Muscle of back (tissue), 11 donors: Measurements from ENCODE around the gene RSF1. TPM values are rescaled to one million over a fixed set of nuclear protein-coding genes. Genes with fewer than 3 reads are reported as not detected.

Source experiments
- DNase-seq, 3 donors: peaks; one replicate each; pipeline versions ENCODE4 v3.0.0 to v3.0.0-alpha.2; 2013
- polyA plus RNA-seq, 10 donors: library from polyadenylated mRNA; unstranded; fragments of 120-200 nt; gene quantifications; one replicate each; pipeline ENCODE4 v1.2.1, GENCODE V29; 2013; ENCODE audit not compliant: insufficient read length in 10 of 10

The RSF1 gene
- polyA plus RNA-seq, 10 donors = 31.6 to 47.7 (median 36.9) TPM

GRCh38 chr11:77815459-77815858 lies 5.1 kb downstream of the RSF1 start:
- no peak for DNase-seq

- DNase-seq = no peak
Observed at GRCh38 chr11:77814848-77815247, 5.7 kb downstream of the RSF1 start.

- DNase-seq = no peak
Observed at GRCh38 chr11:77813256-77813655, 7.3 kb downstream of the RSF1 start.

GRCh38 chr11:77806993-77807392 lies 13.5 kb downstream of the RSF1 start:
- no peak for DNase-seq

DNA sequence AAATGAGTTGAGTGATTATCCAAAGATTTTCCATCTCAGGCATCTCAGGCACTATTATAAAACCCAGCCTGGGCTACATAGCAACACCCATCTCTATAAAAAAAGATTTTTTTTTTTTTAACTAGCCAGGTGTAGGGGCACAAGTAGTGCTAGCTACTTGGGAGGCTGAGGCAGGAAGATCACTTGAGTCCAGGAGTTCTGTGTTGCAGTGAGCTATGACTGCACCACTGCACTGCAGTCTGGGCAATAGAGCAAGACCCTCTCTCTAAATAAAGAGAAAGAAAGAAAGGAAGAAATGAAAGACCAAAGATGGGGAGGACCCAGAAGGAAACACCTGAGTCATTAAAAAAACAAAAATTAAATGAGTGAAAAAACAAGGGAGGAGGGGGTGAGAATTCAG lies 14.1 kb downstream of the RSF1 start:
- DNase-seq = no peak

GRCh38 chr11:77801477-77801876 lies 19.0 kb downstream of the RSF1 start:
- DNase-seq = no peak

DNA sequence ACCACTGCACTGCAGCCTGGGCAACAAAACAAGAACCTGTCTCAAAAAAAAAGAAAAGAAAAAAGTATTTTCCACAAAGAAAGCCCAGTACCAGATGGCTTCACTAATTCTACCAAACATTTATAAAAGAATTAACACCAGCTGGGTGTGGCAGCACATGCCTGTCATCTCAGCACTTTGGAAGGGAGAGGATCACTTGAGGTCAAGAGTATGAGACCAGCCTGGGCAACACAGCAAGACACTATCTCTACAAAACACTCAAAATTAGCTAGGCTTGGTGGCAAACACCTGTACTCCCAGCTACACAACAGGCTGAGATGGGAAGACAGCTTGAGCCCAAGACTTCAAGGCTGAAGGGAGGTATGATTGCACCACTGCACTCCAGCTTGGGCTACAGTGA lies 20.1 kb downstream of the RSF1 start:
- no peak for DNase-seq

- DNase-seq = no peak
Observed at GRCh38 chr11:77799338-77799737, 21.2 kb downstream of the RSF1 start.

GRCh38 chr11:77793972-77794371 lies 26.6 kb downstream of the RSF1 start:
- DNase-seq = no peak

DNA sequence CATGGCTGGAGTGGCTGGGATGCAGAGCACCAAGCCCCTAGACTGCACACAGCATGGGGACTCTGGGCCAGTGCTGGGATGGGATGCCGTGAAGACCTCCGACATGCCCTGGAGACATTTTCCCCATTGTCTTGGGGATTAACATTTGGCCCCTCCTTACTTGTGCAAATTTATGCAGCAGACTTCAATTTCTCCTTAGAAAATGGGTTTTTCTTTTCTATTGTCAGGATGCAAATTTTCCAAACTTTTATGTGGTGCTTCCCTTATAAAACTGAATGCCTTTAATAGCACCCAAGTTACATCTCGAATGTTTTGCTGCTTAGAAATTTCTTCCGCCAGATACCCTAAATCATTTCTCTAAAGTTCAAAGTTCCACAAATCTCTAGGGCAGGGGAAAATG lies 29.2 kb downstream of the RSF1 start:
- no peak for DNase-seq

- DNase-seq = no peak
Observed at GRCh38 chr11:77789731-77790476, 30.6 kb downstream of the RSF1 start.

GRCh38 chr11:77789061-77789730 lies 31.3 kb downstream of the RSF1 start:
- no peak for DNase-seq

- no peak for DNase-seq
Observed at GRCh38 chr11:77784572-77784971, 36.0 kb downstream of the RSF1 start.

DNA sequence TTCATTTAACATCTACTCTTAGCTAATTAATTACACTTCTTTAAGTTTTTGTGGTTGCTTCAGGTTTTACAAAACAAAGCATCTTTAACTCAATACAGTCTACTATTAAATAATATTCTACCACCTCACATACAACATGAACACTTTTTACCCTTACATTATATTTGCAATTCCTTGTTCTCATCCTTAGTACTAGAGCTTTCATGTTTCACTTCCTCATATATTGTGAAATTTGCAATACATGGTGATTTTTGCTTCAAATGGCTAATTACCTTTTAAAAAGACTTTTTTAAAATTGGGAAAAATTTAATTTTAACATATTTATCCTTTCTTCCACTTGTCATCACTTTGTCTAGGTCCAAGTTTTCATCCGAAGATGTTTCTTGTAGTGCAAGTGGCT lies 37.5 kb downstream of the RSF1 start:
- DNase-seq = no peak

DNA sequence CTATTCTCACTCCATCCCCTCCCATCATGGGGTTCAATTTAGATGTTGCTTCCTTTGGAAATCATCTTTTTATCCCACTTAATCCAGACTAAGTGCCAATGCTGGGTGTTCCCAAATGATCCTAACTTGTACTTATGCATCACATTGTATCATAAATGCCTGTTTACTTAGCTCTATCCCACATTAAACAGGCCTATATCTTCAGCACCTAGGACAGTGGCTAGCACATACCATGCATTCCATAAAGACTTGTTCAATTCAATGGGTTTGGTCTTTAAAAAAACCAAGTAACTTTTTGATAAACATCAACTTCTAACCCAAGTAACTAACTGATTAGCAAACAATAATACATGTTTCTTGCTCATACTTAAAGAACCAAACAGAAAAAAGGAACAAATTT lies 40.6 kb downstream of the RSF1 start:
- peak in 2 of 3 donors; percentile 17 to 18 for DNase-seq

DNA sequence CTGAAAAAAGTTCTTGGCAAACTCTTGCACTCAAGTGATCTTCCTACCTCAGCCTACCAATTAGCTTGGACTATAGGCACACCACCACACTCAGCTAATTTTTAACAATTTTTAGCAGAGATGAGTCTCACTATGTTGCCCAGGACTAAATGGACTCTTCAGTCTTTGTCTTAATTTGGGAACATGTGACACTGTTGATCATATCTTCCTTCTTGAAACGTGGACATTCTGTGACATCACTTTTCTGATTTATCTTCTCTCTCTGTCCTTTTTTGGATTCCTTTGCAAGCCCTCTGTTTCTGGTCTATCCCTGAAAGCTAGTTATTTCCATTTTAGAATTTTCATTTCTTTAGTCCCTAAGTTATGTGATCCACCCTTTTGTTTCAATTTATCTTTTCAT lies 42.0 kb downstream of the RSF1 start:
- no peak for DNase-seq

DNA sequence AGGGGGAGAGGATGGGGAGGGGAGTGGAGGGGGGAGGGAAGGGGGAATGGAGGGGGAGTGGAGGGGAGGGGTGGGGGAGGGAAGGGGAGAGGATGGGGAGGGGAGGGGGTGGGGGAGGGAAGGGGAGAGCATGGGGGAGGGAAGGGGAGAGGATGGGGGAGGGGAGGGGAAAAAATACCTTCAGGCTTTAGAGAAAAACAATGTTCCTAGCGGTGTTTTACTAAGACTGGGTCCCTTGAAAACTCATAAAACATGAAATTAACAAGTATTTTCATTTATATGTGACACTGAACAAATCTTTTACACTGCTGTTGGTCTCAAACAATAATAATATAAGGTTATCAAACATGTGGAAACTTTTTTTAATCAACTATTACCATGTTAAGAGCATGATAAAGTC lies 42.4 kb downstream of the RSF1 start:
- DNase-seq = no peak

- peak in 2 of 3 donors; percentile 9 to 26 for DNase-seq
Observed at GRCh38 chr11:77776455-77776854, 44.1 kb downstream of the RSF1 start.

GRCh38 chr11:77775936-77776335 lies 44.6 kb downstream of the RSF1 start:
- DNase-seq = peak in 1 of 3 donors; percentile 11

GRCh38 chr11:77771135-77771534 lies 49.4 kb downstream of the RSF1 start:
- no peak for DNase-seq

DNA sequence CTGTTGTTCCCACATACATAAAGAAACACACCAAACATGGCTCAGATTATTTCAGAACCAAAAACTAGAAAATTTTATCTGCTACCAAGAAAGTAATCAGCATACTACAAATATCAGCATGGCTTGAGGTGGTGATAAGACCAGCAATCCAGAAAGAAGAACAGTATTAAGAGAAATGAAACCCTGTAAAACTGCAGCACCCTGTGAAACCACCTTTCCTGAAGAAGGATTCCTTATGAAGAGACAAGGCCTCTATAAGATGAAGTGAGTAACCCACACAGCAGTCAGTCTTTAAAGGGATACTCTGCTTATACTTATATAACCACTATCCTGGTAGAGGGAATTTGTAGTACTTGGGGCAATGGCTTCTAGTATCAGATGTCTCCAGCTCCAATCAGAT lies 49.9 kb downstream of the RSF1 start:
- no peak for DNase-seq

- no peak for DNase-seq
Observed at GRCh38 chr11:77762426-77762825, 58.1 kb downstream of the RSF1 start.

DNA sequence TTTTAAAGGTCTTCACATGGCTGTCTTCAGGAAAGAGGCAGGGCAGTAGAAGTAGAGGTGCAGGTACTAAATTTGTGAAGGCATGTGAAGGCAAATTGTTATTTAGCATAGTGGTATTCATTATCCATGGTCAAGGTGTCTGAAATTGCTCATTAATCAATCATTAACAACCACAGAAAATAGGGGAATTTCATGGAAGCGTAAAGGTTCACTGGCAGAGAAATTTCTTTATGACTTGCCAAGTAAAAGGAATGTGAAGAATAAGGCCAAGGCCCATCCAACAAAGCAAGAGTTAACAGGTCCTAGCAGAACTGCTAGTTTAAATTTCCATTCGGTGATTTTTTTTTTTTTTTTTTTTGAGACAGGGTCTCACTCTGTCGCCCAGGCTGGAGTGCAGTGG lies 59.0 kb downstream of the RSF1 start:
- no peak for DNase-seq

GRCh38 chr11:77758331-77758730 lies 62.2 kb downstream of the RSF1 start:
- DNase-seq = no peak
